HG02970 (cell line): ENCODE measurements around the gene MTTP.
A peak's percentile ranks its signal among the peaks of the same experiment; 100 is the strongest.

Experiments used
- ATAC-seq: cut with Tn5 transposase; IDR thresholded peaks from one replicate; pipeline ENCODE4 v1.9.1; 2021; ENCODE audit warnings: mild to moderate bottlenecking, moderate library complexity, moderate number of reproducible peaks; ENCODE audit not compliant: unreplicated experiment, low FRiP score

MTTP gene

DNA sequence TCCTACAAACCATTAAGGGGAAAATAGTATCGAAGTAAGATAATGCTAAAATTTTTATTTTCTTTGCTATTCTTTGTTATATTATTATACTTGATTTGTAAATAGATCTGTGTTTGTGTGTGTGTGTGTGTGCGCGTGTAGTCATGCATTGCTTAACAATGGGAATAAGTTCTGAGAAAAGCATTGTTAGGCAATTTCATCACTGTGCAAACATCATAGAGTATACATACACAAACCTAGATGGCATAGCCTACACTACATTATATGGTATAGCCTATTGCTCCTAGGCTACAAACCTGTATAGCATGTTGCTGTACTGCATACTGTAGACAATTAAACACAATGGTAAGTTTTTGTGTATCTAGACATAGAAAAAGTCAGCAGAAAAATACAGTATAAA lies 17.1 kb downstream of the MTTP start:
- ATAC-seq: no peak

DNA sequence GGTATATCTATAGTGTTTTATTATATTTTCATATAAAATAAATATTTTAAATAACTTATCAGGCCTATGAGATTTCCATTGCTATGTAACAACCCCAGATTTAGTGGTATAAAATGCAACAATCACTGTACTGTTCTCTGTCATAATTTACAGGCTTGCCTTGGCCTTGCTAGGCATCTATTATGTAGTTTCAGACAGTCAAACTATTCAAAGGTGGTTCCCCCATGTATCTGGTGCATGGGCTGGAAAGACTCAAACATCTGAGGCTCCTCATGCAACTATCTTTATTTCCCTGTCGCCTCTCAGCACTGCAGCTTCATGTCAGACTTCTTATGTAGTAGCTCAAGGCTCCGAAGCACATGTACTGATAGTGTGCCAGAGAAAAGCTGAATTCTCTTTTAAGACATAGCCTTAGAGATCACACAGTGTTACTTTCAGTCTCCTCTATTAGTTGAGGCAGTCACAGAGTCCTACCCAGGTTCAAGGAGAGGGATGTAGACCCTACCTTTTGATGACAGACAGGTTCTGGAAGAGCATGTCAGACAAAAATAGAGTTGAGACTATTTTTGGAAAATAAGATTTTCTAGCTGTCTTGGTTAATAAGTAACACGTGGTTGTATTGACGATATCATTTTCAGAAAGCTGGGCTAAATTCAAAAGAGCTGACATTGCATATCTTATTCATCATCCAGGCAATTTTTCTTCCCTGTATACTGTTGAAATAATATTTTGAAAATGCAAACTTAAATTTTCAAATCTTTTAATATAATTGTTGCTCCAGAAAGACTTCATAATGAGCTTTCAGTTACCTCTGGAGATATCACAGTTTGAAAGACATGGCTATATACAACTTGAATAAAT lies 19.4 kb downstream of the MTTP start:
- no peak for ATAC-seq

DNA sequence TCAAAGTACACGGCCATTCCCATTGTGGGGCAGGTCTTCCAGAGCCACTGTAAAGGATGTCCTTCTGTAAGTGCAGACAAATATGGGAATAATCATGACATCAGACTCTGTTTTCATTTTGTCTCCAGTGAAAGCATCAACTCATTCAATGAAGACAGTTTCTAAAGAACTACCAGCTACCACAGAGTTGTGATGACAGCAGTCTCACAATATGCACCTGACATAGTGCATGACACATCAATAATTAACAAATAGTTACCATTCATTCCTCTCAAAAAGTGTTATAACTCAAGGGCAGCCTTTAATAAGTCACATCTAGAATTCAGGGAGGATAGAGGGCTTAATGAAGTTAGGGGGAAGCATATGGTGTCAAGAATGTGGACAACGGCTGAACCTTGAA lies 20.2 kb downstream of the MTTP start:
- no peak for ATAC-seq

DNA sequence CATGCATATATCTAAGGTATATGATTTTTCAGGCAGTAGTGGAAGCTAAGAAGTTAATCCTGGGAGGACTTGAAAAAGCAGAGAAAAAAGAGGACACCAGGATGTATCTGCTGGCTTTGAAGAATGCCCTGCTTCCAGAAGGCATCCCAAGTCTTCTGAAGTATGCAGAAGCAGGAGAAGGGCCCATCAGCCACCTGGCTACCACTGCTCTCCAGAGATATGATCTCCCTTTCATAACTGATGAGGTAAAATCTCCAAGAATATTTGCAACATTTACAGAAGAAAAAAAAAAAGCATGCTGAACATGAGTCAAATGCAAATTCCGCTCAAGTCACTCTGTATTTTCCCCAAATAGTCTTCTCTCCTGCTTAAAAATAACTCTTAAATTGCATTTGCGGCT lies 32.1 kb downstream of the MTTP start:
- no peak for ATAC-seq

DNA sequence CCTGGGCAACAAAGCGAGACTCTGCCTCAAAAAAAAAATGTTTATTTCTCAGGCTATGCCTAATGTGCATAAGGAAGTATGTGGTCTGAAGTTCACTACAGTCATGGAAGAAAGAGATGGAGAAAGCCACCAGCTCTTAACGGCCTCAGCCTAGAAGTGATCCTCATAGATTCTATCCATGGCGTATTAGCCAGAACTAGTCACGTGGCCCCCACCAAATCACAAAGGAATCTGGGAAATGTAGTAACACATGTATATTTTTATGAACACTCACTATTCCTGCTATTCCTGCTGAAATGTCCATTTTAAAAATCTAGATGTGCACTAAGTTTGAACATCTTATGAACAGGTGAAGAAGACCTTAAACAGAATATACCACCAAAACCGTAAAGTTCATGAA lies 33.8 kb downstream of the MTTP start:
- ATAC-seq: no peak

DNA sequence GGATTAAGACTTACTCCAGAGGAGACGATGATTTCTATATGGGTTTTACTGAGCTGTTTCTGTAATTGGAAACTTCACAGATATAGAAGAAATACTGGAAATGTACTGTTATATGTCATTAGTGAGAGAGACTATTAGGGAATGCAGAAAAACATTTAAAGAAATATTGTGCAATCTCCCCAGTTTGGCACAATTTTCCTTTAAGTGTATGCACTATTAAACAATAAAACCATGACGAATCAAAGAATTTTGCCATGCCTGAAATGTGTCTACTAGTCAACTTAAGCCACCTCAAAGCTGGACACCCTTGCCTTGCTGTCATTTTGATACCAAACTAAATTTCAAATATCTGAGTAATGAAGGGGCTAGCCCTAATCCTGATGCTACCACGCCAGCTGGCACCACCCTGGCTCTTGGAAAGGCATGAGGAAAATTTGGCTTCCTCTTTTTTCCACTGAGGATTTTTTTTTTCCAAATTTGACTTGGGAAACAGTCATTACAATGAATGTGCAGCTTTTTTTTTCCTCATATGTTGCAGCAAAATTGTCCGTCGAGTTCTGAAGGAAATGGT lies 36.1 kb downstream of the MTTP start:
- no peak for ATAC-seq

DNA sequence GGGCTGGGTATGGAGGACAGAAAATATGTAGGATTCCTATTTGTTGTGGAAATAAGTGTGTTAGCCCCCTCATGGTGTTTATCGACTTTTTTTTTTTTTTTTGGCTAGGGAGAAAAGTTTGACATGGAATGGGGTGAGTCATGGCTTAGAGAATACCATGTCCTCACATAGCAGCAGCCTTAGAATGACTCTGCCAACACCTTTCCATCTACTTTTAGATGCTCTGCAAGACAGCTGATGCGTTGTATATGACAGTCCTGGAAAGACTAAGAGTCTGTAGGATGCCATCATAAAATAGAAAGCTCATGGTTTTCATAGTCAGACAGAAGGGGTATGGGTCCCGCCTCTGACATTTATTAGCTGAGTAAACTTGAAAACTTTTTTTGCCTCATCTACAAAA lies 37.7 kb downstream of the MTTP start:
- ATAC-seq: no peak

DNA sequence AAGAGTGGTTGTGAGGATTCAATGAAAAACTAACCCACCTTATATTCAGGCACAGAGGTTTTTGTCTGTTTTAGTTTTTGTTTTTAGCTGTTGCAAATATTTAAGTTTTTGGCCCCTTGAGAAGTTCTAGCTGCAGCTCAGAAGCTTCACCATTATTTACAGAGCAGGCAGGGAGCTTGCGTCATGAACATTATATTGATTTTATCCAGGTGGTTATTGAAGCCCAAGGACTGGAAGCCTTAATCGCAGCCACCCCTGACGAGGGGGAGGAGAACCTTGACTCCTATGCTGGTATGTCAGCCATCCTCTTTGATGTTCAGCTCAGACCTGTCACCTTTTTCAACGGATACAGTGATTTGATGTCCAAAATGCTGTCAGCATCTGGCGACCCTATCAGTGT lies 38.1 kb downstream of the MTTP start:
- ATAC-seq: no peak

DNA sequence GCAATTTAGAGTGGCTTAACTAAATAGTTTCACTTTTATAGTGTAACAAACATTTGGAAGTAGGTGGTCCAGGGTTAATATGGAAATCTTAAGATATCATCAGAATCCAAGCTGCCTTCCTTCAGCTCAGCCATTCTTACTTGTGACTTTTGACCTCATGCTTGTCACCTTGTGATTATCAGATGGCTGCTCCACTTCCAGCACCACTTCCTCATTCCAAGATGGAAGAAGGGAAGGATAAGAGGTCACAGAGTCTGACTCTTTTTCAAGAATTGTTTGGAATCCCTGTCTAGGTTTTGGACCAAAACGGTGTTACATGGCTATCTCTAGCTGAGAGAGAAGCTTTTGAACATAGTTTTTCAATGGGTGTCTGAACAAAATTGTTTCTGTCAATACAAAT lies 39.9 kb downstream of the MTTP start:
- no peak for ATAC-seq

DNA sequence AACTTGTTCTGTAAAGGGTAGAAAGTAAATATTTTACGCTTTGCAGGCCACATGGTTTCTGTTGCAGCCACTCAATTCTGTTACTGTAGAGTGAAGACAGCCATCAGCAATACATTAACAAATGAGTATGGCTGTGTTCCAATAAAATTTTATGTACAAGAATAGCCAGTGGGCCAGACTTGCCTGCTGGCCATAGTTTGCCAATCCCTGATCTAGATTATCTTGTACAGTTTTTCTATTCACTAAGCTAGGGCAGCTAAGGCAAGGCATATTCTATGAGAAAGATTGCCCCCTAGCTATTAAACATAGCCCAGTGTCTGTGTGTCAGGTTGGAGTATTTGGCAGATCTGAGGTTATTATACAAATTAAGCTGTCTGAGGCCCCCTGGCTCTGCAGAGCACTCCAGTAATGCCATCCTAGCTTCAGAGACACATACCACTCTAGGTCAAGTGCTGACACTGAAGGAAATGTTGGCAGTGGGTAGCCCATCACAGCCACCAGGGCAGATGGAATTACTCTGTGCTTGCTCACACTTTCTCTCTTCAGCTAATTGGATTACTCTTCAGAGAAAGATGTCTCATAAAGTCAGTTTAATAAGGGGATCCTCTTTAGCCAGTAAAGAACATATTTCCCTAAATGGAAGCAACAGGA lies 40.7 kb downstream of the MTTP start:
- no peak for ATAC-seq

DNA sequence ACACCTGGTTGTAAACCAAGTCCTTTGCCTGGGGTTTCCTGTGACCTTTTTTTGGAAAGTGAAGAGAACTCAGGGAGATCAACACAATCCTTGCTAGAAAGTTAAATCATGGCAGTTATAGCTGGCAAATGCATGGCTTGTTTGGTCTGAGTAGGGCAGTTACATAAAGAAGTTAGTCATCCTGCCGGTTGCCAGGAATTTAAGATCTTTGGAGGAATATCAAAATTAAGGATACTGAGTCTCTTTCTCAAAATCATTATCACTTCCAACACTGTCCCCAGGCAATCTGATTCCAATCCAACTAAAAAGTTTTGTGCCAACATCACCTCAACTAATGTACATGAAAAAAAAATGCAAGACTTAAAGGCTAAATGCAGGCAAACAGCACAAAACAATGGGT lies 42.8 kb downstream of the MTTP start:
- ATAC-seq: no peak

DNA sequence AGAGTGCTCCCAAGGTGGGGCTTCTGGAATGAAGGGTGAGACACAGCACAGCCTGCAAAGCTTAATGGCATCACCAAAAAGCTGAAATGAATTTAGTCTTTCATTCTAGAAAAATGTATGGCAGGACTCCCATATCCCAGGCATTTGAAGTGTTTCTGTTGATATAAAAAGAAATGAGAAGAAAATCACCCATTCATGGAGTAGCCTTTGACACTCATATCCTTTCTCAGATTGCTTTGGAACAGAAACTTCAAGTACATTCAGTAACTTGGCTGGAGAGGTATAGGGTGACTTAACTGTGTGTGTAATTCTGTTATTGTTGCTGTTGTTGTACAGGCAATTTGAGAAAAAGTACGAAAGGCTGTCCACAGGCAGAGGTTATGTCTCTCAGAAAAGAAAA lies 47.7 kb downstream of the MTTP start:
- no peak for ATAC-seq

DNA sequence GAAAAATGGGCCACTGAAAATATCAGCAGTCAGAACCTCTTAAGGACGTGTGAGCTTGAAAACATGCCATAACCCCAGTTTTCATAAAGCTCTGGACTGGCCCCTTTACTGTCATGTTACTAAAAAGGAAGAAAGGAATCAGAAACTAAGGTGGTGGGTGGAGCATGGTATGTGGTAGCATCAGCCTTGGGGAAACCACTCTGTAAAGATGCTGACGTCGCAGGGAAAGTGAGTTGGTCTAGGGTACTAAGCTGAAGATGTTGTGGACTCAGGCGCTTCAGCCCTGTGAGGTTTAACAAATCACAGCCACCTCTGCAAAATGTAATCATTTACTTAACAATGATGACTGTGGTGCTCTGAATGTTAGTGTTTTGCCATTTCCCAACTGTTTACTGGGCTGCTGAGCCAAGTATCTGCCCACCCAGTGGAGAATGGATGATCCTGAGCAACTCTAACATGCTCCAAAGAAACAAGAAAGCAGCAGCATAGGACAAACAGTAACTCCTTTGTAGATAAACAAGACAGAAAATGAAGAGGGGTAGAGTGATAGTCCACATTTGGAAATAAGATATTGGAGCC lies 49.6 kb downstream of the MTTP start:
- ATAC-seq: no peak

DNA sequence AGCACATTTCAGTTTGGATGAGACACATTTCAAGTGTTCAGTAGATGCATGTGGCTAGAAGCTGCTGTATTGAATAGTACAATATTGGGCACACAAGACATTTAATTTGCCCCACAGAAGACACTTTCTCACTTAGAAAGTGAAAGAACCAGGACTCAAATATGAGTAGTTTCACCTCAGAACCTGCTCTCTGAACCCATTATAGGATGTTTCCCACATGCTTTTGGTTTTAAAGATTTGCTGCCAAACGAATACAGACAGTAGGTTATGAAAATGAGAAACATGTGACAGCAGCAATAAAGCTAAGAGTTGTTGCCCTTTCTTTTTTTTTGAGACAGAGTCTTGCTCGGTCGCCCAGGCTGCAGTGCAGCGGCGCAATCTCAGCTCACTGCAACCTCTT lies 50.7 kb downstream of the MTTP start:
- peak; percentile 65 for ATAC-seq

DNA sequence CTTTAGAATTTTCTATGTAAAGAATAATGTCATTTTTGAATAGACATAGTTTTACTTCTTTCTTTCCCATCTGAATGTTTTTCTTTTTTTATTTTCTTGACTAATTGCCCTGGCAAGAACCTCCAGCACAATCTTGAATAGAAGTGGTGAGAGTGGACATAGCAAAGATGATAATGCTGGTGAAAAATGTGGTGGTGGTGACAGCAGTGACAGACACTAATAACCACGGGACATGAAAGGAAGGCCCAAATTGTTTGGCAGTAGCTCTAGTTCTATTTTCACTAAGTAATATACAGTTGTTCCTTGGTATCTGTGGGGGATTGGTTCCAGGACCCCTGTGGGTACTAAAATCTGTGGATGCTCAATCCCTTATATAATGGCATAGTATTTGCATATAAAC lies 53.4 kb downstream of the MTTP start:
- no peak for ATAC-seq

DNA sequence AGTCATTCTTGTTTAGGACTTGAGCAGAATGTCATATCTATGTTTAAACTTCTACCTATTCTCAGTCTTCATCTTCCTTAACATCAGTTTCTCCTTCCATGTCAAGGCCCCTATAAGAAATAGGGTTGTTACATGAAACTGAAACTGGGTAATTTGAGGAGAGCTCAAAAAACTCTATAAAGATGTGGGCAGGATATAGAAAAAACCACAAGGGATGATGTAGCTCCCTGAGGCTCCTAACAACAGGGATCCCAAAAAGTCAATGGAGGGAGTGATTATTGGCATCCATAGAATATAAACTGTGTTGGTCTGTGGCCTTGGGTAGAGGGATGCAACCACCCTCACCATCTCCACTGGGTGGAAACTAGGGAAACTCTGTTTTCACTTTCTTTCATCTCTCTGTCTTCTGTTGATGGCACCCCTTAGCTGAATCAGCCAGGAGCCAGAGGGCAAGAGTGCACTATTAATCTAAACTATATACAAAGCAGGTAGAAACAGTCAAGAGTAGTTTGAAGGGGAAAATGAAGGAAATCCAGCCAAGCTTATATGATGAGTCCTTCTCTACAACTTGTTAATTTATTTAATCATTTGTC lies 55.4 kb downstream of the MTTP start:
- no peak for ATAC-seq

DNA sequence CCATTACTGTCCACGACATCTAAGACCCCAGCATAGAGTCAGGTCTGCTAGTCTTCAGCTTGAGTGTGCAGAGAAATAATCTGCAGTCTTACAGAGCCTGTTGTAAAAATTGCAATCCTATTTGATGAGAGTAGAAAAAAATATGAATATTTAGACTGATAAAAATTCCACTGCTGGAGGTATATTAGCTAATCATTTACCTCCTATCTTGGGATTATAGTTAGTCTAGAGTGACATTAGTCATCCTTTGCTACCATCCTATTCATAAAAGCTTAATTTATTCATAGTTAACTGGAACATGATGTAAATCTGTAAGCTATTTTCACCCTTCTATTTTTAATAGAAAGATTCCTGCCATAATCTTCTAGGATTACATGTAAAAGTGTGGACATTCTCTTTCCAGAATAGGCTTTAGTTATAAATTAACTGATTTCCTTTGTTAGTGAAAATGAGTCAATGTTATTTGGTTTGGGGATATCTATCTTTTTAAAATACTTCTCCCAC lies 56.3 kb downstream of the MTTP start:
- ATAC-seq: no peak

DNA sequence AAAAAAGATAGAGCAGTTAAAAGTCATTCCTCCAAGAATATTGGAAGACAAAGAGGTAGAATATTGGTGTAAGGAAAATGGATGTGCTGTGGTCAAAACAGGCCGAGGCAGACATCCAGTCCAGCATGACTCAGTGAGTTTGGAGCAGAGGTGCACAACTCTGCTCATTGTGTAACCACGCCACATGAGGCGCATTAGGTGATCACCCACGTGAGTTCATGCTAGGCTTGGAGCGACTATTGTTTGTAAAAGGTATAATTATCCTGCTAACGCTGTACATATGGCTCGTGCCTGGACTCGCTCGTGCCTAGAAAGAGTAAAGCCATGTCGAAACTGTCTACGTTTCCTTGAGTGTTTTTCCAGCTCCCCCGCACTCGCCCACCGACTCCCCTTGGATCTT lies 59.1 kb downstream of the MTTP start:
- ATAC-seq: no peak

DNA sequence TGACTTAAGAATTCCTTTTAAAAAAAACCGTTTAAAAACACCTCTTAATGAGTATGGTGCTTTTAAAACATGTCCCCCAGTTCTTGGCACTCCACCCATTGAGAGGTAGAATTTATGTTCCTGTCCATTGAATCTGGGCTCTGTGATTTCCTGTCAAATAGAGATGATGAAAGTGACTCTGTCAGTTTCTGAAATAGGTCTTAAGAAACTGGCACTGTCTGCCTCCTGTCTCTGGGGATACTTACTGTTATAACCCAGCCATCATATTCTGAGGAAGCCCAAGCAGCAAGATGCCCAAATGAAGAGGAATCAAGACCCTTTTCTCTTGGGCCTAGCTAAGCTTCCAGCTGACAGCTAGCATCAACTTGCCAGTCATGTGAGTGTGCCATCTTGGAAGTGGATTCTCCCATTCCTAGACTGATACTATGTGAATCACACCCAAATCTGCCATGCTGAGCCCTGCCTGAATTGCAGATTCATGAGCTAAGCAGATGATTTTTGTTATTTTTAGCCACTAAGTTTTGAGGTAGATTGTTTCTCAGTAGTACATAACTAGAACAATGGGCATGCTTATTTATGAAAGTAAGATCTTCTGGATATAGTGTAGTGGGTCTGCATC lies 60.2 kb downstream of the MTTP start:
- no peak for ATAC-seq

DNA sequence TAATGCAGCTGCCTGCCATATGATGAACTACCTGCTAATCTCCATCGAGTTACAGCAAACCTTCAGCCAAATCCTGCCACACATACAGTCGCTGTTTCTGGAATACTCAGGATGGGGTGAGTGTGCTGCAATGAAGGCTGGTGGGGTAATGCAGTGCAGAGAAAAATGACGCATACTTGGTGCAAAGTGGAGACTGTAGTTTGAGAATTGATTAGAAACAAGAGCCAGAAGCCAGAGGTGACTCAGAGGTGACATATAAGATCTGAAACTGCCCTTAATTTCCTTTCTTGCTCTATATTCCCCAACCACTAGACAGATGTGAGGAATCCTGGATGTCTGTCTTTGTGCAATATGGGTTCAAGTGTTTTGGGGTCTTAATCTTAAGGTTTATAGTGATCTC lies 61.0 kb downstream of the MTTP start:
- ATAC-seq: no peak

DNA sequence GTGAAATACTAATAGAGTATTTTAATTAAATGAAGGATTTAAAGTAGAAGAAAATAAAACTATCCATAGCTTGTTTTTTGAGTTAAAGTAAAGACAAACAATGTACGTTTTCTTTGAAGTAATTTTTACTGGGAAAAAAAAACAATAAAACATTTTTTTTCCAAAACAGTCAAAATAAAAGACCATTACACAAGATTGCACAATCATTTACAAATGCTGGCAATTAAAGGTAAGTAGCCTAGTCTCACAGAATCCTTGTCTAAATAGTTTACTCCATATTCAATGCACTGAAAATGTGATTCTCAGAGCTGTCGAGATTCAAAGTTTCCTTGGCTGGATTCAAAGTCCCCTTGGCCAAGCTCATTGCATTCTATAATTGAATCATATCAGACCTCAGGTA lies 61.8 kb downstream of the MTTP start:
- ATAC-seq: no peak
